GM21737 (cell line): ENCODE results near the gene CLP1.
"Not testable (repeated sequence)": the region's sequence is repeated elsewhere in the genome, so short reads cannot be mapped to it uniquely, and the experiment has no call there.

Experiments
- ATAC-seq: cut with Tn5 transposase; IDR thresholded peaks from one replicate; pipeline ENCODE4 v1.9.1; 2021; ENCODE audit warnings: mild to moderate bottlenecking, moderate library complexity; ENCODE audit not compliant: unreplicated experiment

The CLP1 gene

GRCh38 chr11:57659669-57660068 lies 2.1 kb downstream of the CLP1 start:
- no peak for ATAC-seq

DNA sequence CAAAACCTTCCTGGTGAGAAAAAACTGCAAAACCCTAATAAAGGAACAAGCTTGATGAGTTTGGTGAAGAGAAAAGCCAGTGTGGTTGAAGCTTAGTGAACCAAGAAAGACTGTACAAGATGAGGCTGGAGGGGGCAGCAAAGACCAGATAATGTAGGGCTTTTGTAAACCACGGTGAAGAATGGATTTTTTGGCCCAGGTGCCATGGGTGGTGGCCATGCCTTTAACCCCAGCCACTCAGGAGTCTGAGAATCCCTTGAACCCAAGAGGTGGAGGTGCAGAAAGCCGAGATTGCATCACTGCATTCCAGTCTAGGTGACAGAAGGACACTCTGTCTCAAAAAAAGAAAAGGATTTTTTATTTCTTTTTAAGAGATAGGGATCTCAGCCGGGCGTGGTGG lies 5.3 kb downstream of the CLP1 start:
- no peak for ATAC-seq

GRCh38 chr11:57663975-57664374 lies 6.4 kb downstream of the CLP1 start:
- ATAC-seq: no peak

- peak; percentile 58 for ATAC-seq
Measured at GRCh38 chr11:57667117-57667735, 9.7 kb downstream of the CLP1 start.

GRCh38 chr11:57667736-57668433 lies 10.3 kb downstream of the CLP1 start, which contains the start of gene ZDHHC5:
TSS of gene ZDHHC5 (plus strand) at chr11:57668114. CDS start at chr11:57673091, 4,977 bp downstream.
- peak; percentile 76 for ATAC-seq

DNA sequence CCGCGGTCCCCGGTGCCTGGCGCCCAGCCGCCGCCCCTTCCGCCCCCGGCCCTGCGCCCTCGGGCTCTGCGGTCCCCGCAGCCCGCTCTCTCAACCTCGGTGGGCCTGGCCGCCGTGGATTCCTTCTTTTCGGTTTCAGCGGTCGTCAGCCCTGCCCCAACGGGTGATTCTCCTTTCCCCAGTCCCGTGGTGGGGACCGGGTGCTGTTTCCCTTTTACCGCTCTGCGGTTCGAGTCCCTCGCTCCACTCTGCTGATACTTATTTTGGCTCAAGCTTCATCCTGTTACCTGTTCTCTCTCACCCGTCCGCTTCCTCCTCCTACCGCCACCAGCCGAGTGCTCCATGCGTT lies 10.8 kb downstream of the CLP1 start:
- peak; percentile 13 for ATAC-seq

DNA sequence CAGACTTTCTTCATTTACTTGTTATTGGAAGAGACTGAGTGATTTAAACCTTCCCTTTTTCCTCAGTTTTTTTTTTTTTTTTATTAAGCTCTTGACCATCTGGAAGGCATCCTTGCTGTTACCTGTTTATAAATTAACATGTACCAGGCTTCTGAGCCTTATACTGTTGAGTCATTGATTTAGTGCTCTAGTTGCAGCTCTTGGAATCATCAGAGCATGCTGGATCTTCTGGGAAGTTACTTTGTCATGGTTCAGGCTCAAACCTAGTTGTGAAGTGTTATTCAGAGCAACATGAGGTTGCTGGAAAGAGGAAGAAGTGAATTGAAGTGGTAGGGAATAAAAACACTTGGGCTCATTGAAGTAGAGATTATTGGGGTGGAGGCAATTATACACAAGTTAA lies 16.7 kb downstream of the CLP1 start:
- ATAC-seq: no peak

DNA sequence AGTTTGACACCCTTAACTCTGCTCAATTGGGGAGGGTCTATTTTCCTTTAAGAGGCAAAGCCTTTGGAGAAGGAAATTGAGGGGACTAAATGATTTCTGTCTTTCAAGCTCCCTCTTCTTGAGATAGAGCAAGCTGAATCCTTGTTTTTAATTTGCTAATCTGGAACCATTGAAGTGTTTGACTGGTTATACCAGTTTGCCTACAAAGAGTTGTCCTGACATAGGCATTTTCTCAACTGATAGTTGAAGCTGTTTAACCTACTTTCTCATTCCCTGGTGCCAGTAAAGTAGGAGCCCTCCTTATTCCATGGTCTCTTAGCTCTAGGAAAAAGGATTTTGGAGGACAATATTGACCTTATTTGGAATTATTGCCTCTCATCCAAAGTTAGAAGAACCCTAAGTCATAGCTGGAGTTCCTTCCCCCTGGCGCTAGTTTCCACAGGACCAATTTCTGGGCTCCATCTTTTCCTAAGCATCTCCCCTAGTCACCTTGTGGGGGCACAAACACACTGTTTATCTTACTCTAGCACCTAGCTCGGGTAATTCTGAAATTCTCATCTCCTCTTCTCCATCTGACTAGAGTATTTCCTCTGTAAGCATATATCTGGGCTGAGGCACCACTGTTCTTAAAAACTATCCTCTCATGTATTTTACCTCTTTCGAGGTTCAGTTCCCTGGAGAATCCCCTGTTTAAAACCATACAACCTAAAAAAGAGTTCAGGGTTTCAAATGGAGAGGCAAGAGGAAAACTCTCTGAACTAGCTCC lies 17.8 kb downstream of the CLP1 start:
- ATAC-seq: no peak

GRCh38 chr11:57679396-57679795 lies 21.8 kb downstream of the CLP1 start:
- no peak for ATAC-seq

GRCh38 chr11:57680552-57680874 lies 23.0 kb downstream of the CLP1 start:
- no peak for ATAC-seq

GRCh38 chr11:57681168-57681567 lies 23.6 kb downstream of the CLP1 start:
- ATAC-seq: no peak

- not testable (repeated sequence) for ATAC-seq
Measured at GRCh38 chr11:57690474-57690873, 32.9 kb downstream of the CLP1 start.

- ATAC-seq: no peak
Measured at GRCh38 chr11:57698843-57699365, 41.3 kb downstream of the CLP1 start.

DNA sequence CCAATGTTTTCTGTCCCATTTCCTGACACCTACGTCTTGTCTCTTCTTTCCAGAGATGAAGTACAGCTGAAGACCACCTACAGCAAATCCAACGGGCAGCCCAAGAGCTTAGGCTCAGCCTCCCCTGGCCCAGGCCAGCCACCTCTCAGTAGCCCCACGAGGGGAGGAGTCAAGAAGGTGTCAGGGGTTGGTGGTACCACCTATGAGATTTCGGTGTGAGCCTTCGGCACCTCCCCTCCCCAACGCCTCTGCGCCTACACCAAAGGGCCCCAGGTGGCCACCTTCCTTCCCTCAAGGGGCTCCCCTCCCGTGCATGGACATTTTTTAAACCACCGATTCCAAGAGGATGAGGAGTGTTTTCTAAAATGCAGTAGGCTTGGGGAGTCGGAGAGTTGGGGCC lies 42.3 kb downstream of the CLP1 start:
- ATAC-seq: no peak

GRCh38 chr11:57700425-57700824 lies 42.9 kb downstream of the CLP1 start:
- ATAC-seq: no peak

DNA sequence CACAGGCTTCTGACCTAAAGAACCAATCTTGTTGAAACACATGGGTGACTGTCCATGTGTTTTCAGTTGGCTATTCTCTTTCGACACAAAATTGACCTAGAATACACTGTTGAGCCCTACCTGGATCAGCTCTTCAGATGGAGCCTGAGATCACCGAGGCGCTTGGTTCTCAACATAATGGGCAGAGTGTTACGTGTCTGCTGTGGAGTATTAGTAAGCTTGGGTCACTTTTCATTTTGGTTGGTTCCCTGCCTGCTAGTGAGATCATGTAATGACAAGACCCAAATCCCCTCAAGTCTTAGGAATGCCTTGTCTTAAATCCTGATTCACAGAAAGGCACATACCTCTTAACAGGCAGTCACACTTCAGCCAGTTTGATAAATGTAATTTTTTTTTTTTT lies 45.8 kb downstream of the CLP1 start:
- no peak for ATAC-seq

DNA sequence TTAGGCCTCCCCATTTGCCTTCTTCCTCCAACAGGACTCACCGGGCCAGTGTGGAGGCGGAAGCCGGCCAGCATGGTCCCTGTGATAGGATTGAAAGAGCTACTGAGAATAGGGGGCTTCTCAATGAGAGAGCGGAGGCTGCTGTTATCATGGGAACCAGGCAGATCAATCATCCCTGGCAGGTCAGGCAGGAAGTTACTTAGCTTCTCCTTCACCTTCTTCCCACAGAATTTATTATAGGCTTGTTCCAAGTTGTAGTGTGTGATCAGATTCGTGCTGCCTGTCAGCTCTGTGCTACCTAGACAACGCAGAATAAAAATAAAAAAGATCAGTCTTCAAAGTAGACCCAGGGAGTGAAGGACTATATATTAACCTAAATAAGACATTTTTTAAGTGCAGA lies 47.4 kb downstream of the CLP1 start:
- no peak for ATAC-seq

DNA sequence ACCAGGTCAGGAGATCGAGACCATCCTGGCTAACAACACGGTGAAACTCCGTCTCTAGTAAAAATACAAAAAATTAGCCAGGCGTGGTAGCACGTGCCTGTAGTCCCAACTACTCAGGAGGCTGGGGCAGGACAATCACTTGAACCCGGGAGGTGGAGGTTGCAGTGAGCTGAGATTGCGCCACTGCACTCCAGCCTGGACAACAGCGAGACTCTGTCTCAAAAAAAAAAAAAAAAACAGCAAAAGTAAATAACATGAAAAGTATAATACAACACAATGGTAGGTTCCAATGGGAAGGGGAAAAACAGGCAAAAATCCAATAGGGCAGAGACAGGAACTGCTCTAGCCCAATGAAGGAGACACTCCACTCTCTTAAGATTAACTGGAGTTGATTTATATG lies 47.9 kb downstream of the CLP1 start:
- ATAC-seq: not testable (repeated sequence)

DNA sequence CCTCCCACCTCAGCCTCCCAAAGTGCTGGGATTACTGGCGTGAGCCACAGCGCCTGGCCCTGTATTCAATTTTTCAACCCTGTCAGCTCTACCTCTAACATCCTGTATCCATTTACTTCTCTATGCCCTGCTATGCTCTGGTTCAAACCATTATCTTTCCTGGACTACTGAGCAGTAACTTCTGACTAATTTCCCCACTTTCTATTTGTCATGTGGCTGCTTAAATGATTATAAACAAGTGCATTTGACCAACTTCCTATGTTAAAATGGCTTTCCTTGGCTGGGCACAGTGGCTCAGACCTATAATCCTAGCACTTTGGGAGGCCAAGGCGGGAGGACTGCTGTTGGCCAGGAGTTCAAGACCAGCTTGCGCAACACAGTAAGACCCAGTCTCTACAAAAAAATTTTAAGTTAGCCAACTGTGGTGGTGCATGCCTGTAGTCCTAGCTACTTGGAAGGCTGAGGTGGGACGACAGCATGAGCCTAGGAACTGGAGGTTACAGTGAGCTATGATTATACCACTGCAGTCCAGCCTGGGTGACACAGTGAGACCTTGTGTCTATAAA lies 52.3 kb downstream of the CLP1 start:
- ATAC-seq: no peak
